CD4-positive, alpha-beta memory T cell (primary cell): ENCODE results near the gene PRKAR2A. TPM values are rescaled to one million over a fixed set of nuclear protein-coding genes. Genes with fewer than 3 reads are reported as not detected.

Source experiments
- CTCF ChIA-PET: fragments of 350-600 bp; sonication (Branson Sonifier 250); formaldehyde crosslinking; loops from one replicate; lab custom pipeline; 2021; ENCODE audit warnings: inconsistent platforms; ENCODE audit not compliant: partially characterized antibody; lab: Charles Lee
- POLR2A ChIA-PET: fragments of 350-600 bp; sonication (Branson Sonifier 250); formaldehyde crosslinking; loops from one replicate; lab custom pipeline; 2021; ENCODE audit not compliant: partially characterized antibody; lab: Charles Lee
- DNase-seq, 5 donors: peaks; one replicate each; pipeline versions ENCODE4 v3.0.0 to v3.0.0-alpha.2; 2020 to 2022; ENCODE audit warnings: mixed read lengths in 1 of 5
- H3K27ac ChIP-seq: one replicate; pipeline ENCODE4 v1.7.0; 2013; ENCODE audit warnings: low read depth, low read length
- H3K27me3 ChIP-seq: 2 replicates; pipeline ENCODE4 v1.7.0; 2013; ENCODE audit warnings: mild to moderate bottlenecking, low read length, moderate library complexity; ENCODE audit not compliant: insufficient read depth
- H3K36me3 ChIP-seq: 2 replicates; pipeline ENCODE4 v1.7.0; 2013; ENCODE audit warnings: mild to moderate bottlenecking, low read length, moderate library complexity; ENCODE audit not compliant: insufficient read depth
- H3K4me1 ChIP-seq: 2 replicates; pipeline ENCODE4 v1.7.0; 2013; ENCODE audit warnings: mild to moderate bottlenecking, low read length, moderate library complexity; ENCODE audit not compliant: insufficient read depth
- H3K4me3 ChIP-seq, 2 donors: one replicate each; pipeline ENCODE4 v1.7.0; 2013; ENCODE audit warnings: low read length in 2 of 2, mild to moderate bottlenecking in 1 of 2
- H3K9me3 ChIP-seq, 2 donors: one replicate each; pipeline ENCODE4 v1.7.0; 2013; ENCODE audit warnings: low read length in 2 of 2, control low read depth in 1 of 2; ENCODE audit not compliant: control insufficient read depth in 1 of 2
- H3K27ac Mint-ChIP-seq, 7 donors: one replicate each; pipeline ENCODE4 v1.8.0; 2020 to 2021; ENCODE audit warnings: mixed read lengths in 7 of 7, mild to moderate bottlenecking in 6 of 7, inconsistent platforms in 3 of 7, moderate library complexity in 3 of 7
- H3K27me3 Mint-ChIP-seq, 2 donors: one replicate each; pipeline ENCODE4 v1.8.0; 2020 to 2021; ENCODE audit warnings: mixed read lengths in 2 of 2
- H3K36me3 Mint-ChIP-seq, 2 donors: one replicate each; pipeline ENCODE4 v1.8.0; 2020 to 2021; ENCODE audit warnings: mixed read lengths in 2 of 2, inconsistent platforms in 1 of 2, mild to moderate bottlenecking in 1 of 2
- H3K4me1 Mint-ChIP-seq, 4 donors: one replicate each; pipeline ENCODE4 v1.8.0; 2020 to 2021; ENCODE audit warnings: mixed read lengths in 4 of 4, mild to moderate bottlenecking in 1 of 4
- H3K4me3 Mint-ChIP-seq, 8 donors: one replicate each; pipeline ENCODE4 v1.8.0; 2020 to 2021; ENCODE audit warnings: mixed read lengths in 8 of 8, mild to moderate bottlenecking in 7 of 8, moderate library complexity in 6 of 8, inconsistent platforms in 3 of 8
- H3K9me3 Mint-ChIP-seq, 8 donors: one replicate each; pipeline ENCODE4 v1.8.0; 2020 to 2021; ENCODE audit warnings: mixed read lengths in 8 of 8, mild to moderate bottlenecking in 5 of 8, inconsistent platforms in 3 of 8, moderate library complexity in 1 of 8
- intact Hi-C: fragments of 100-400 bp; cut with micrococcal nuclease; formaldehyde crosslinking; loops from one replicate; pipeline ENCODE4 v1.15.1; 2023
- polyA plus RNA-seq, 2 donors: library from polyadenylated mRNA; unstranded; fragments of 300-500 nt; fragmentation: Illumina TruSeq; gene quantifications; one replicate each; pipeline ENCODE4 v1.2.3, GENCODE V29; 2021
- total RNA-seq, 2 experiments: library from RNA; stranded (reverse); gene quantifications; one replicate each; pipeline ENCODE4 v1.2.3, GENCODE V29; 2021

Gene PRKAR2A
- total RNA-seq (10 to 100 TPM; 41.7 to 45.0 TPM), polyA plus RNA-seq (10 to 100 TPM; 11.2 to 16.1 TPM)

- Histone ChIP-seq H3K4me3 (peak within 1 kb of the TSS; percentile 69 to 89), H3K9me3 (no peaks in the 10 kb centered on the region), H3K27ac (peak within 1 kb of the TSS; percentile 74), H3K36me3 (no peaks in the 10 kb centered on the region), H3K27me3 (no peaks in the 10 kb centered on the region), H3K4me1 (peaks cover 33% of the 10 kb centered on the region)
- H3K36me3 Mint-ChIP-seq: peaks cover 5 to 13% of the 10 kb centered on the region in 2 donors
- H3K4me3 Mint-ChIP-seq: peak within 1 kb of the TSS; percentile 85 to 91 (median 89)
- peaks cover 19 to 39% (median 29%) of the 10 kb centered on the region in 4 donors for H3K4me1 Mint-ChIP-seq
- ChIA-PET POLR2A (interaction anchor here (0.6 to 2.1 kb wide), 14 partner anchors 8 to 246 kb away, joined by 3 to 33 read pairs (median 5); partner anchors contain the start of genes ARIH2, IP6K2, NDUFAF3 and QRICH1), CTCF (interaction anchor here (1.0 kb wide), 1 partner anchor 15 kb away, joined by 3 read pairs; no protein-coding TSS in a partner anchor)
- intact Hi-C loops: loop anchor here (1.0 to 5.0 kb wide), 6 partner anchors 35 to 162 kb away; partner anchors contain the start of genes ARIH2, IP6K2, NCKIPSD and SLC25A20
- DNase-seq: peak; percentile 69 to 82 (median 76)
- no peaks in the 10 kb centered on the region for H3K9me3 Mint-ChIP-seq
- no peaks in the 10 kb centered on the region for H3K27me3 Mint-ChIP-seq
- peak within 1 kb of the TSS; percentile 94 to 98 (median 97) for H3K27ac Mint-ChIP-seq
Observed at GRCh38 chr3:48847504-48848423, at the start of gene PRKAR2A. Gene PRKAR2A (minus strand): TSS chr3:48847874. CDS start chr3:48847596, 278 bp downstream.

- Histone ChIP-seq H3K36me3 (no peaks in the 10 kb centered on the region), H3K9me3 (no peaks in the 10 kb centered on the region), H3K27me3 (no peaks in the 10 kb centered on the region), H3K4me1 (peaks cover 39% of the 10 kb centered on the region), H3K27ac (no peak overlapping the region), H3K4me3 (no peak overlapping the region)
- Mint-ChIP-seq H3K4me1 (peaks cover 25 to 57% (median 38%) of the 10 kb centered on the region in 4 donors), H3K27ac (peak overlapping the region; percentile 37 to 89 (median 71)), H3K27me3 (no peaks in the 10 kb centered on the region), H3K9me3 (no peaks in the 10 kb centered on the region), H3K36me3 (peaks cover 0 to 1% of the 10 kb centered on the region in 2 donors), H3K4me3 (peak overlapping the region; percentile 44 to 94 (median 68))
- intact Hi-C loops: loop anchor here (5.0 kb wide), 3 partner anchors 110 to 180 kb away; partner anchors contain the start of genes IP6K2 and NDUFAF3
- ChIA-PET CTCF (interaction anchor here (0.6 to 3.8 kb wide), 9 partner anchors 12 to 643 kb away, joined by 3 to 45 read pairs (median 5); partner anchors contain the start of genes ARIH2 and IP6K2), POLR2A (interaction anchor here (0.6 to 4.3 kb wide), 5 partner anchors 13 to 646 kb away, joined by 3 to 93 read pairs (median 10); partner anchors contain the start of genes ARIH2, IP6K2 and QRICH1)
- no peak for DNase-seq
Observed at GRCh38 chr3:48896936-48897335, 49.3 kb upstream of the PRKAR2A start.

GRCh38 chr3:48894516-48894915 is 46.8 kb upstream of the PRKAR2A start:
- Histone ChIP-seq H3K4me1 (peaks cover 31% of the 10 kb centered on the region), H3K27ac (no peak overlapping the region), H3K4me3 (no peak overlapping the region), H3K9me3 (no peaks in the 10 kb centered on the region), H3K36me3 (peaks cover 4% of the 10 kb centered on the region), H3K27me3 (no peaks in the 10 kb centered on the region)
- intact Hi-C loops: no loop called here
- Mint-ChIP-seq H3K27ac (no peak overlapping the region), H3K4me1 (peaks cover 21 to 49% (median 32%) of the 10 kb centered on the region in 4 donors), H3K9me3 (no peaks in the 10 kb centered on the region), H3K4me3 (no peak overlapping the region), H3K27me3 (no peaks in the 10 kb centered on the region), H3K36me3 (peaks cover 5 to 13% of the 10 kb centered on the region in 2 donors)
- DNase-seq: no peak
- POLR2A ChIA-PET: no interaction called here
- CTCF ChIA-PET: no interaction called here

GRCh38 chr3:48891606-48892005 is 43.9 kb upstream of the PRKAR2A start:
- no peaks in the 10 kb centered on the region for H3K9me3 Mint-ChIP-seq
- H3K4me1 ChIP-seq: peaks cover 6% of the 10 kb centered on the region
- no peak overlapping the region for H3K4me3 ChIP-seq
- no peak overlapping the region for H3K27ac ChIP-seq
- ChIA-PET POLR2A (interaction anchor here (1.4 kb wide), 1 partner anchor 27 kb away, joined by 4 read pairs; the partner anchor contains the start of gene ARIH2), CTCF (no interaction called here)
- no peak overlapping the region for H3K27ac Mint-ChIP-seq
- DNase-seq: no peak
- H3K4me1 Mint-ChIP-seq: peaks cover 3 to 28% (median 15%) of the 10 kb centered on the region in 4 donors
- H3K27me3 ChIP-seq: no peaks in the 10 kb centered on the region
- H3K36me3 ChIP-seq: peaks cover 4% of the 10 kb centered on the region
- H3K36me3 Mint-ChIP-seq: peaks cover 5 to 19% of the 10 kb centered on the region in 2 donors
- intact Hi-C loops: no loop called here
- H3K9me3 ChIP-seq: no peaks in the 10 kb centered on the region
- no peaks in the 10 kb centered on the region for H3K27me3 Mint-ChIP-seq
- H3K4me3 Mint-ChIP-seq: no peak overlapping the region

- peaks cover 17% of the 10 kb centered on the region for H3K36me3 ChIP-seq
- intact Hi-C loops: no loop called here
- Mint-ChIP-seq H3K36me3 (peaks cover 18 to 41% of the 10 kb centered on the region in 2 donors), H3K9me3 (no peaks in the 10 kb centered on the region), H3K27me3 (no peaks in the 10 kb centered on the region), H3K4me3 (no peak overlapping the region), H3K27ac (no peak overlapping the region), H3K4me1 (peaks cover 1 to 23% (median 13%) of the 10 kb centered on the region in 4 donors)
- H3K27ac ChIP-seq: no peak overlapping the region
- DNase-seq: no peak
- no peak overlapping the region for H3K4me3 ChIP-seq
- POLR2A ChIA-PET: interaction anchor here (1.4 kb wide), 1 partner anchor 12 kb away, joined by 4 read pairs; no protein-coding TSS in a partner anchor
- no peaks in the 10 kb centered on the region for H3K9me3 ChIP-seq
- no peaks in the 10 kb centered on the region for H3K27me3 ChIP-seq
- H3K4me1 ChIP-seq: no peaks in the 10 kb centered on the region
- CTCF ChIA-PET: interaction anchor here (1.6 kb wide), 1 partner anchor 10 kb away, joined by 5 read pairs; no protein-coding TSS in a partner anchor
Observed at GRCh38 chr3:48885753-48886152, 38.1 kb upstream of the PRKAR2A start.

DNA sequence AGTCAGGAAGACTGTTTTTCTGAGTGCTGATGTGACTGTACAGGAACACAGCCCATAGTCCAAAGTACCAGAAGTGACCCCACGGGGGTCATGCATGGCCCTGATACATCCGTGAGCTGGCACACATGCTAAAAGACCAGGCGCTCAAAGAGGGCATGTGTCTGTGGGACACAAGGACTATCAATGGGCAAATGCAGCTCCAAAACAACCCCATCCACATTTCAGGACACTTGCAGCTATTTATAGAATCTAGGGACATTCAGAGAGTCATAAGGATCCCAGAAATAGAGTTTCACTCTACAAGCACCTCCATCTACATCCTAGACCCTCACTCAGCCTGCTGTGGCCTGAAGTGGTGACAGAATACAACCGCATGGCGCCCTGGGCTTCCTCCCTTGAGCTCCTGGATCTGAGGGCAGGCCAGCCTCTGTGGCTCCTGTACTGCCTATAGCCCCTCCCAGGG is 34.0 kb upstream of the PRKAR2A start:
- Mint-ChIP-seq H3K27me3 (no peaks in the 10 kb centered on the region), H3K4me3 (no peak overlapping the region), H3K27ac (peak overlapping the region in 1 of 7 donors; percentile 77), H3K36me3 (peaks cover 22 to 46% of the 10 kb centered on the region in 2 donors), H3K9me3 (no peaks in the 10 kb centered on the region), H3K4me1 (peaks cover 0 to 15% (median 6%) of the 10 kb centered on the region in 4 donors)
- peaks cover 21% of the 10 kb centered on the region for H3K36me3 ChIP-seq
- no peak overlapping the region for H3K4me3 ChIP-seq
- POLR2A ChIA-PET: no interaction called here
- intact Hi-C loops: no loop called here
- H3K27ac ChIP-seq: no peak overlapping the region
- H3K9me3 ChIP-seq: no peaks in the 10 kb centered on the region
- CTCF ChIA-PET: no interaction called here
- H3K27me3 ChIP-seq: no peaks in the 10 kb centered on the region
- no peaks in the 10 kb centered on the region for H3K4me1 ChIP-seq
- no peak for DNase-seq
